Lung microvascular endothelial cell (primary cell): ENCODE measurements around the gene AEBP2. TPM values are rescaled to one million over a fixed set of nuclear protein-coding genes. Genes with fewer than 3 reads are reported as not detected.
"Not testable (repeated sequence)": the region's sequence is repeated elsewhere in the genome, so short reads cannot be mapped to it uniquely, and the experiment has no call there.

Experiments used
- DNase-seq, 2 donors: peaks; one replicate each; pipeline versions ENCODE4 v3.0.0 to v3.0.0-alpha.2; 2010; ENCODE audit warnings: low read depth in 2 of 2
- total RNA-seq: library from RNA; depleted of rRNA; stranded (reverse); fragments of >200 nt; gene quantifications from 2 replicates; pipeline ENCODE4 v1.2.1, GENCODE V29; 2014

The AEBP2 gene
- total RNA-seq, 1 donor from 2014 or later: 27.4 TPM

DNA sequence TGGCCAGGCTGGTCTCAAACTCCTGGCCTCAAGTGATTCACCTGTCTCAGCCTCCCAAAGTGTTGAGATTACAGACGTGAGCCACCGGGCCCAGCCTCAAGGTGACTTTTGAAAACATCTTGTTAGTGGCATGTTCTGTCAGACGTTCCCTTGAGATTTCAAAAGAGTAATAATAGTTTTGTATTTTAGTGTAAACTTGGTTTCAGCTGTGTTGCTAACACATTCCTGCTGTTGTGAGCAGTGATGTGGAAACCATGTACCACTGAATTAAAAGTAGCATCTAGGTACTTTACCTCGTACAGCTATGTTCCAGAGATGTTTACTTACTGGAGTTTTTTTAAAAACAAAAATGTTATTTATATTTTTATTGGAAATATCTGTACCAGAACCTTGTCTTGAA lies 111.3 kb downstream of the AEBP2 start:
- no peak for DNase-seq

DNA sequence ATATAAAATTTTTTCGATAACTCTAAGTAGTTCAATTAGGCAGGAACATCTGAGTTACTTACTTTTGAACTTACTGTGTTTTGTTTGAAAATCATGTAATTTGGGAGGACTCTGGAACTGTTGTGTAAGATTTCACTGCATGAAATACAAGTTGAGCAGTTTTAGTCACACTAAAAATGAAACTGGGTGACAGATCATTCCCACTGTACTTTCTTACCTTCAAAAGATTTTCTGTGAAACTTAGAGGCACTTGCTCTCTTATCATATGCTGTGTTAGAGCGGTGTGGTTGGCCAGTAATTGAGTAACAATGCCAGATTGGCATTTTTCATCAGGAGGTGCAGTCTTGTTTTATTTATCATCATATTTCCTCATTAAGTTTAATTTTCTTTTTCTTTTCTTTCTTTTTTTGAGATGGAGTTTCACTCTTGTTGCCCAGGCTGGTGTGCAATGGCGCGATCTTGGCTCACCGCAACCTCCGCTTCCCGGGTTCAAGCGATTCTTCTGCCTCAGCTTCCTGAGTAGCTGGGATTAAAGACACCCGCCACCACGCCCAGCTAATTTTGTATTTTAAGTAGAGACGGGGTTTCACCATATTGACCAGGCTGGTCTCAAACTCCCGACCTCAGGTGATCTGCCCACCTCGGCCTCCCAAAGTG lies 113.3 kb downstream of the AEBP2 start:
- not testable (repeated sequence) for DNase-seq

DNA sequence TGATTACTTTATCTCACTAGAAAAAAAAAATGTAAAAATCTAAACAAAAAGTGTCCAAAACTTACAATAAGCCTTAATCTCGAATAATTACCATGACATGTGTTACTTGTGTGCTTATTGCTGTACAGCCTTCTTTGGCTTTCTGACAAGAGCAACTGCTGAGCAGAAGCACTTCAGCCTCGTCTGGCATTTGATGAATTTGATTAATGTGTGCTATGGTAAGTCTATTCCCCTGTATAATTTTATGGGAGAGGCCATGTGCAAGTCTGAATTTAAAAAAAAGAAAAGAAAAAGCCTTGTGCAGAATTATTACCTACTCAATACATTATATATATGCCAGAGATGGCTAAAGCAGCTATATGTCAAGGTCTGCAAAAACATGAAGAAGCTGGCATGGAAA lies 113.9 kb downstream of the AEBP2 start:
- DNase-seq: no peak

DNA sequence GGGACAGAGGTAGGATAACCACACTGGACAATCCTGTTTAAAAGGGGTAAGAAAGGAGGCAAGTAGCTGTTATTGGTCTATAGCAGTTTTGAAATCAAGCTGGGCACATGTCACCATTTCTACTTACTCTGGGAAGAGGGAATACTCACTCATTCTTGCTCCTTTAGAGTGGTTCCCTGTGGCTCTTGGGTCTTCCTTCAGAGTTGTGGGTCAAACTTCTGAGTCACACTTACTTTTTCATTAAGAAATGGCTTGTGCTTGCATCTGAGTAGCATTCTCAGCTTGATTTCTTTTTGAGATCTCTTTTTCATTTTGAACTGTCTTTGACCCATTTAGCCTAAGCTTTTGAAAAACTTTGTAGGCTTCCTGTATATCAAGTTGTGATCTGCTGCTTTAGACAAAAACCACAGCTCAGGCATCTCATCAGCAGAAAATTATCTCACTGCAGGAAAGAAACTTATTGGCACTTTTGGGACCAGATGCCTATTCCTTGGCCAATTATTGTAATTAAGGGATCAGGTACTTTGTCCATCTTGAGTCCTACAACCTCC lies 122.2 kb downstream of the AEBP2 start:
- no peak for DNase-seq
